Choroid plexus epithelial cell (primary cell): ENCODE measurements around the gene DLGAP1.

Source experiments
- DNase-seq: peaks from one replicate; pipeline ENCODE4 v3.0.0-alpha.2; 2010; ENCODE audit warnings: low read depth
- H3K4me3 ChIP-seq: 2 replicates; pipeline ENCODE4 v1.5.1; 2011; ENCODE audit warnings: low read depth, mild to moderate bottlenecking, control low read depth, low read length, moderate library complexity
- TF ChIP-seq, protein P1 (sequence below): conservative IDR thresholded peaks from 2 replicates; pipeline ENCODE4 v1.5.1; 2011; ENCODE audit warnings: low read depth, mild to moderate bottlenecking, control low read depth, inconsistent platforms, low read length, moderate library complexity

DLGAP1 gene

GRCh38 chr18:3683483-3683882, 771.6 kb downstream of the DLGAP1 start:
- DNase-seq = no peak
- TF ChIP-seq, protein P1, sequence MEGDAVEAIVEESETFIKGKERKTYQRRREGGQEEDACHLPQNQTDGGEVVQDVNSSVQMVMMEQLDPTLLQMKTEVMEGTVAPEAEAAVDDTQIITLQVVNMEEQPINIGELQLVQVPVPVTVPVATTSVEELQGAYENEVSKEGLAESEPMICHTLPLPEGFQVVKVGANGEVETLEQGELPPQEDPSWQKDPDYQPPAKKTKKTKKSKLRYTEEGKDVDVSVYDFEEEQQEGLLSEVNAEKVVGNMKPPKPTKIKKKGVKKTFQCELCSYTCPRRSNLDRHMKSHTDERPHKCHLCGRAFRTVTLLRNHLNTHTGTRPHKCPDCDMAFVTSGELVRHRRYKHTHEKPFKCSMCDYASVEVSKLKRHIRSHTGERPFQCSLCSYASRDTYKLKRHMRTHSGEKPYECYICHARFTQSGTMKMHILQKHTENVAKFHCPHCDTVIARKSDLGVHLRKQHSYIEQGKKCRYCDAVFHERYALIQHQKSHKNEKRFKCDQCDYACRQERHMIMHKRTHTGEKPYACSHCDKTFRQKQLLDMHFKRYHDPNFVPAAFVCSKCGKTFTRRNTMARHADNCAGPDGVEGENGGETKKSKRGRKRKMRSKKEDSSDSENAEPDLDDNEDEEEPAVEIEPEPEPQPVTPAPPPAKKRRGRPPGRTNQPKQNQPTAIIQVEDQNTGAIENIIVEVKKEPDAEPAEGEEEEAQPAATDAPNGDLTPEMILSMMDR = no peak
- H3K4me3 ChIP-seq = no peak overlapping the region

DNA sequence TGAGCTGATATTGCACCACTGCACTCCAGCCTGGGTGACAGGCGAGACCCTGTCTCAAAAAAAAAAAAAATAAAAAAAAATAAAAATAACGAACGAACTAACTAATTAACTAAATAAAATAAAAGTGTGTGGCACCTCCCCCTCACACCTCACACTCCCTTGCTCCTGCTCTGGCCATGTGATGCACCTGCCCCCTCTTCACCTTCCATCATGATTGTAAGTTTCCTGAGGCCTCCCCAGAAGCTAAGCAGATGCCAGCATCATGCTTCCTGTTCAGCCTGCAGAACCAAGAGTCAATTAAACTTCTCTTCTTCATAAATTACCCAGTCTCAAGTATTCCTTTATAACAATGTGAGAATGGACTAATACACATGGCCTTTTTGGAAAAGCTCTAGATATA, 773.0 kb downstream of the DLGAP1 start:
- H3K4me3 ChIP-seq = no peak overlapping the region
- DNase-seq = no peak
- TF ChIP-seq, protein P1 = no peak

- no peak for DNase-seq
- H3K4me3 ChIP-seq = no peak overlapping the region
- TF ChIP-seq, protein P1 = no peak
Observed at GRCh38 chr18:3679241-3679640, 775.9 kb downstream of the DLGAP1 start.

- no peak for DNase-seq
- H3K4me3 ChIP-seq = no peak overlapping the region
- TF ChIP-seq, protein P1 = no peak
Observed at GRCh38 chr18:3675994-3676393, 779.1 kb downstream of the DLGAP1 start.

GRCh38 chr18:3675446-3675845, 779.7 kb downstream of the DLGAP1 start:
- DNase-seq = no peak
- H3K4me3 ChIP-seq = no peak overlapping the region
- TF ChIP-seq, protein P1 = no peak

- no peak overlapping the region for H3K4me3 ChIP-seq
- DNase-seq = no peak
- TF ChIP-seq, protein P1 = no peak
Observed at GRCh38 chr18:3671176-3671575, 783.9 kb downstream of the DLGAP1 start.

- no peak for DNase-seq
- TF ChIP-seq, protein P1 = no peak
Observed at GRCh38 chr18:3669376-3669775, 785.7 kb downstream of the DLGAP1 start.

More at GRCh38 chr18:3669376-3669775, 785.7 kb downstream of the DLGAP1 start:
- H3K4me3 ChIP-seq = no peak overlapping the region
